ENCODE measurements around the gene KRT13. TPM values are rescaled to one million over a fixed set of nuclear protein-coding genes. Genes with fewer than 3 reads are reported as not detected.

Gene KRT13
- total and polyA plus RNA-seq, 2 donors (not counting 3 experiments of a cell fraction or from before 2014, with no cell fraction given) = not detected

DNA sequence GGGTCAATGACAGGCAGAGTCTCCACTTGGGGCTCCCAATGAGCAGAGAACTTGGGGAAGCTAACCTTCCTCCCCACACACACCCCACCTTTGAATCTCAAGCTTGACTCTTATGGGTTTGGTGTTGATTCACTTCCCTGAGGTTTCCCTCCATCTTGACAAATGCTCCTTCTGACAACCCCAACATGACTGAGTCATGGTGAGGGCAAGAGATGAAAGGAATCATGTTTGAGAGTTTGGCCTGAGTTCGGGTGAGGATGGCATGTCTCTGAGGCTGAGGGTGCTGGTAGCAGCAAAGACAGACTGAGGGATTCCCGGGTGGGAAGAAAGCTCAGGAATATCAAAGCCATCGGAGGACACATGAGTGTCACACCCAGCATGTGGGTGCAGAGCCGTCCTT lies 47.8 kb upstream of the KRT13 start:
- no peaks in the 10 kb centered on the region for H3K9me3 ChIP-seq (replicated peaks; ENCODE audit: control insufficient read depth, insufficient read depth, low read length)
- FAIRE-seq (no peak), DNase-seq (ENCODE audit: low read depth, low spot score) (no peak)
- CTCF ChIA-PET = interaction anchor here (0.7 to 9.2 kb wide), 5 partner anchors 12 to 110 kb away, joined by 3 to 369 read pairs (median 319); partner anchors contain the start of genes KRT35 and KRT36
- H2AFZ ChIP-seq (ENCODE audit: low read depth, low read length) = no peak overlapping the region
- no peaks in the 10 kb centered on the region for H4K20me1 ChIP-seq (replicated peaks; ENCODE audit: control insufficient read depth, extremely low read depth, insufficient read depth, low read length)
- TF ChIP-seq MYC (IDR thresholded peaks at IDR 0.05; ENCODE audit: low read depth, low read length) = no peak
- no peak for TF ChIP-seq POLR2AphosphoS5 (IDR thresholded peaks at IDR 0.05; ENCODE audit: insufficient read depth, low read depth, low read length)
- no peak for TF ChIP-seq JUN (IDR thresholded peaks at IDR 0.05; ENCODE audit: borderline replicate concordance, insufficient read depth, insufficient read length, low read depth)
- no peak for TF ChIP-seq FOS (IDR thresholded peaks at IDR 0.05; ENCODE audit: borderline replicate concordance, insufficient read depth, low read length)
- no peak for TF ChIP-seq GATA2 (IDR thresholded peaks at IDR 0.05; ENCODE audit: insufficient read depth, insufficient read length, low read depth, low read length)
- TF ChIP-seq, protein P1, sequence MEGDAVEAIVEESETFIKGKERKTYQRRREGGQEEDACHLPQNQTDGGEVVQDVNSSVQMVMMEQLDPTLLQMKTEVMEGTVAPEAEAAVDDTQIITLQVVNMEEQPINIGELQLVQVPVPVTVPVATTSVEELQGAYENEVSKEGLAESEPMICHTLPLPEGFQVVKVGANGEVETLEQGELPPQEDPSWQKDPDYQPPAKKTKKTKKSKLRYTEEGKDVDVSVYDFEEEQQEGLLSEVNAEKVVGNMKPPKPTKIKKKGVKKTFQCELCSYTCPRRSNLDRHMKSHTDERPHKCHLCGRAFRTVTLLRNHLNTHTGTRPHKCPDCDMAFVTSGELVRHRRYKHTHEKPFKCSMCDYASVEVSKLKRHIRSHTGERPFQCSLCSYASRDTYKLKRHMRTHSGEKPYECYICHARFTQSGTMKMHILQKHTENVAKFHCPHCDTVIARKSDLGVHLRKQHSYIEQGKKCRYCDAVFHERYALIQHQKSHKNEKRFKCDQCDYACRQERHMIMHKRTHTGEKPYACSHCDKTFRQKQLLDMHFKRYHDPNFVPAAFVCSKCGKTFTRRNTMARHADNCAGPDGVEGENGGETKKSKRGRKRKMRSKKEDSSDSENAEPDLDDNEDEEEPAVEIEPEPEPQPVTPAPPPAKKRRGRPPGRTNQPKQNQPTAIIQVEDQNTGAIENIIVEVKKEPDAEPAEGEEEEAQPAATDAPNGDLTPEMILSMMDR (IDR thresholded peaks at IDR 0.05; ENCODE audit: extremely low read depth in 1 of 2, insufficient read depth in 1 of 2, low read depth in 1 of 2, low read length in 2 of 2) = no peak
- no peak for TF ChIP-seq EZH2 (IDR thresholded peaks at IDR 0.05; ENCODE audit: borderline replicate concordance, low read depth, low read length, severe bottlenecking)
- TF ChIP-seq, protein P2, sequence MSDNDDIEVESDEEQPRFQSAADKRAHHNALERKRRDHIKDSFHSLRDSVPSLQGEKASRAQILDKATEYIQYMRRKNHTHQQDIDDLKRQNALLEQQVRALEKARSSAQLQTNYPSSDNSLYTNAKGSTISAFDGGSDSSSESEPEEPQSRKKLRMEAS (IDR thresholded peaks at IDR 0.05; ENCODE audit: insufficient read depth, insufficient read length) = no peak
- no peak for TF ChIP-seq POLR2A (IDR thresholded peaks at IDR 0.05; ENCODE audit: low read depth, low read length)
- H3K36me3 ChIP-seq (ENCODE audit: control insufficient read depth in 2 of 2, extremely low read depth in 1 of 2, insufficient read depth in 2 of 2, low read length in 2 of 2) = no peaks in the 10 kb centered on the region
- H3K4me3 ChIP-seq (replicated peaks in 1 of 3; ENCODE audit: insufficient read depth in 1 of 3, low read depth in 1 of 3, low read length in 3 of 3) = no peak overlapping the region
- H3K4me1 ChIP-seq (ENCODE audit: control insufficient read depth, extremely low read depth, insufficient read depth, low read length) = peaks cover 20% of the 10 kb centered on the region
- no peaks in the 10 kb centered on the region for H3K9me1 ChIP-seq (replicated peaks; ENCODE audit: control insufficient read depth, extremely low read depth, insufficient read depth, low read length)
- no peak overlapping the region for H3K4me2 ChIP-seq (ENCODE audit: insufficient read depth, low read length)
- dilution Hi-C loops (cut with MboI; ENCODE audit: extremely low pct_ligation_motif_present, low sequenced_read_pairs) (no loop called here), intact Hi-C loops (cut with micrococcal nuclease) (no loop called here)
- no peaks in the 10 kb centered on the region for H3K79me2 ChIP-seq (ENCODE audit: control insufficient read depth, insufficient read depth, low read length)
- no TSS peak for BruUV-seq (replicated peaks)
- H3K27ac ChIP-seq (ENCODE audit: insufficient read depth, low read depth, low read length) = no peak overlapping the region
- peaks cover under 1% of the 10 kb centered on the region in 2 experiments for H3K27me3 ChIP-seq (ENCODE audit: control insufficient read depth in 2 of 2, insufficient read depth in 2 of 2, low read length in 2 of 2)
- POLR2A ChIA-PET = no interaction called here
- no peak overlapping the region for H3K9ac ChIP-seq (replicated peaks; ENCODE audit: extremely low read depth, insufficient read depth, low read length)
